GM19438 (cell line): ENCODE results near the gene LRRC7.

ENCODE experiments used
- ATAC-seq: cut with Tn5 transposase; IDR thresholded peaks from one replicate; pipeline ENCODE4 v1.9.1; 2021; ENCODE audit warnings: low read depth; ENCODE audit not compliant: unreplicated experiment

The LRRC7 gene

GRCh38 chr1:70142075-70142474 is 574.4 kb downstream of the LRRC7 start:
- ATAC-seq = no peak

DNA sequence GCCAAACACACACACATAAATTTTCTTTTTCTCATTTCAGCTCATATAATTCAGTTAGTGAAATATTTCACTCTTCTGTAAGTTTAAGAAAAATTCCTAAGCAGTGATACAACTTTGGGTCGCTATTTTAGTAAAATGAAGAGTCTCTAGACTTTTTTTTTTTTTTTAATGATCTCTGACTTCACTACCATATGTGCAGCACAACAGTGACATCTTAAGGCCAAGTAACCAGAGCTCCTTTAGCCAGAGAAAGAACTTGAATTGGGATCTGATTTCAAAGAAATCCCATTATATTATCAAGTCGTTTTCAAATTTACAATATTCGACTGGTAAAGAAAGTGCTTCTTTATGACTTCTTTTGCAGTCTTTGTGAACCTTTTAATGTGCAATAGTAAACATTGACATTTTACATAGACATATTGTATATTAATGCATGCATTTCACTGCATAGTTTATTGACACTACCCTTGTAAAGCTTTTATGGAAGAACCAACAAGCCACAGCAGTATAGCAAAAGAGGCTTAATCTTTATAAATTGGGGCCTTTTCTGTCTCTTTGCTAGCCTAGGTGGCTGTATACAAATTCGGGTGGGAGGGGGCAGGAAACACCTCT is 575.4 kb downstream of the LRRC7 start:
- ATAC-seq = no peak

GRCh38 chr1:70146488-70146887 is 578.8 kb downstream of the LRRC7 start:
- ATAC-seq = no peak

DNA sequence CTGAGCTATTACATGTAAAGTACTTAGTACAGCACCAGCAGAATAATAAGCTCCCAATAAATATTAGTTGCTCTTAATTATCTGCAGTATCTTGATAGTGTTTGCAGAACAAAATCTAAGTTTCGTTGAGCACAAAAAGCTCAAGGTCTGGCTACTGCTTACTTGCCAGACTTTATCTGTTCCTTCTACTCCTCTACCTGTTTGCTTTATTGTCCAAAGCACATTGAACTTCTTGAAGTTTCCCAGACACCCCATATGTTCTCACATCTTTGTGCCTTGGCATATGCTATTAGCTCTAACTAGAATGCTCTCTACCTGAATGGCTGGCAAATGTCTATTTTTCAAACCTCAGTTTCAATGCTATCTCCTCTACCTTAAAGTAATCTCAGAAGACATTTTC is 582.7 kb downstream of the LRRC7 start:
- no peak for ATAC-seq

GRCh38 chr1:70153739-70154138 is 586.0 kb downstream of the LRRC7 start:
- ATAC-seq = no peak

DNA sequence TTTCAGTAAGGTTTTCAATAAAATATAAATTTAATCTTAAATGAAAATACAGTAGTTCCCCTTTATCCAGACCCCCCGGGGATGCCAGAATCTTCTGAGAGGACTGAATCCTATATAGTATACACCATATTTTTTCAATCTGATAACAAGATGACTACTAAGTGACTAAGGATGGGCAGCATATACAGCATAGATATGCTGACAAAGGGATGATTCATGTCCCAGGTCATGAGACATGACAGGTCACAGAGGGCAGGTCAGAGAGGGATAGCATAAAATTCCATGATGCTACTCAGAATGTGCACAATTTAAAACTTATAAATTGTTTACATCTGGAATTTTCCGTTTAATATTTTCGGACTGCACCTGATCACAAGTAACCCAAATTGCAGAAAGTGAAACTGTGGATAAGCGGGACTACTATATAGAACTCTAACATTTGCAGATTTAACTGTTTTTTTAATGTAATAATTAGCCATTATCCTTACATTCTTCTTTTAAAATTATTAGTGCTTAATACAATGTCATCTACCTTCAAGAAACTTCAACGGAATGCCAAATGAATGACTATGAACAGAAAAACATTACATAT is 588.9 kb downstream of the LRRC7 start:
- ATAC-seq = no peak

DNA sequence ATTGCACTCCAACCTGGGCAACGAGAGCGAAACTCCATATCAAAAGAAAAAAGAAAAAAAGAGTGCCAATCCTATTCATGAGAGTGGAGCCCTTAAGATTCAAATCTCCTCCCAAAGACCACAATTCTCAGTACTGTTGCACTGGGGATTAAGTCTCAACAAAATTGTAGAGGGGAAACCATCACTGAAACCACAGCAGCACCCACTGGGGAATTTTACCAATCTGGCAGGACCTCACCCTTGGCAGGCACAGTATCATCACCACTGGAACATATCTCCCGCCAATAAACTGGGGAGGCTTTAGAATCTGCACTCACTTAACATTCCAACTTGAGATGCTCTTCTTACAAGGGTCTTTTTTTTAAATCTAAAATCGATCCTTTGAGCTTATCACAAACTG is 596.6 kb downstream of the LRRC7 start:
- ATAC-seq = no peak

- no peak for ATAC-seq
These were observed 600.6 kb downstream of the LRRC7 start for GRCh38 chr1:70168283-70168682.

GRCh38 chr1:70169018-70169839 is 601.5 kb downstream of the LRRC7 start:
- ATAC-seq = no peak

DNA sequence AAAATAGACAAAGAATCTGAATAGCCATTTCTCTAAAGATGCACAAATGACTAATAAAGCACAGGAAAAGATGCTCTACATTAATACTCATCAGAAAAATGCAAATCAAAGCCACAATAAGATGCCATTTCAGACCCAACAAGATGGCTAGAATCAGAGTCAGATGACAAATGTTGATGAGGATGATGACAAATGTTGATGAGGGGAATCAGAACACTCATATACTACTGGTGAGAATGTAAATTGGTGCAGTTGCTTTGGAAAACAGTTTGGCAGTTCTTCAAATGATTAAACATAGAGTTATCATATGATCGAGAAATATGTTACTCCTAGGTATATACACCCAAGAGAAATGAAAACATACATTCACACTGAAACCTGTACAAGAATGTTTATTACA is 603.8 kb downstream of the LRRC7 start:
- no peak for ATAC-seq
